ENCODE results near the gene DCAF4L1.

DCAF4L1 gene

DNA sequence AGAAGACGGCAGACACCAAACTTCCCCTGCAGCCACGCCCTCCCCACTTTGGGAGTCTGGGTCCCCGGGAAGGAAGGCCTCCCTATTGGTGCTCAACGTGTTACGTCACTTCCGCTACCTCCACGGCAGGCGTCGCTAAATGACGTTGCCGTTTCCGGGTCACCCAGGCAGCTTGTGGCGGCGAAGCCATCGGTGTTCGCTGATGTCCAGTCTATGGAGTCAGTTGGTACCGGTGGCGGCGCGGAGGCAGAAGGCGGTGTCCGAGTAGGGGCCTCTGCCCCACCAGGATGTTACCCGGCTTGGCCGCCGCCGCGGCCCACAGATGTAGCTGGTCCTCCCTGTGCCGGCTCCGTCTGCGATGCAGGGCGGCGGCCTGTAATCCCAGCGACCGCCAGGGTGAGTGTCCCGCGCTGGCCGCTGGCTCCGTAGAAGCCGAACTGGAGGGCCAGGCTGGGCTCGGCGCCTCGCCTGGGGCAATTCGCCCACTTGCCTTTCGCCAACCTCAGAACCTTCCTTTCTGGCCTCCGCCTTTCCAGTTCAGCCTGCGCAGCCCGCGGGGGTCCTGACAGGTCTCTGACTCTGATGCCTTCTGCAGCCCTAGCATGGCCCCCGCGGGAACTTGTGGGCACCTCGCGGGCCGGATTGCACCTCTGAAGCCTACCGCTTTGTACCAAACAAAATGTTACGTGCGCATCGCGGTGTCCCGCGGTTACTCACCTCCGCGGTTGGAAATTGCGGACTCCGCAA, 9.0 kb downstream of the DCAF4L1 start, which contains the start of gene SLC30A9:
Gene SLC30A9, plus strand, starts transcription at position 166 of the 747 bp plus-strand sequence. Its CDS starts 122 bp downstream, at position 288.
- DNase-seq, result peak; percentile 92 to 93

DNA sequence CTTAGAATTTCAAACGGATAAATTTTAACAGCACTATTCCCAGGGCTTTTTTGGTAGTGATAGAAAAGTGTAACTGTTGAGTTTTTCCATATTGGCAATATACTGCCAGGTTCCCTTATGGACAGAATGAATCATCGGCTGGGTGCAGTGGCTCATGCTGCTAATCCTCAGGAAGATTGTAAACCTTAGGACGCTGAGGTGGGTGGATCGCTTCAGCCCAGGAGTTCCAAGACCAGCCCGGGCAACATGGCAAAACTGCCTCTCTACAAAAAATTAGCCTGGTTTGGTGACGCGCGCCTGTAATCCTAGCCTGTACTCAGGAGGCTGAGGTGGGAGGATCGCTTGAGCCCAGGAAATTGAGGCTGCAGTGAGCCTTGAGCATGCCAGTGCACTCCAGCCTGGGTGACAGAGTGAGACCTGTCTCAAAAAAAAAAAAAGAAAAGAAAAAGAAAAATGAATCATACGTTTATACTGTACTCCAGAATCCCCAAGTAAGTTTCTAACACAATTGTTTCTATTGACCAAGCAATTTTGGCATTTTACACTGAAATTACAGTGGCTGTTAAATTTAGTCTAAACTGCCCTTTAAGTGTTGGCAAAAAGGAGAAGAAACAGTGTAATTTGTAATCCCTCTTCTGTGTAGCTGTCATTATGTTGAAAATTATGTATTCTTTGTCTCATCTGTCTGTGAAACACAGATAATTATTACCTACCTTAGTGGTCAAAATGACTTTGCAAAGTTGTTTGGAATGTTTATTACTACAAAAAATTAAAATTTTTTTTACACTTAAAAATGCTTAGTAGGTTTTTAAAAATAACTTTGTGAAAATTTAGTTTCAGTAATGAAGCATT, 10.6 kb downstream of the DCAF4L1 start:
- DNase-seq, result no peak

GRCh38 chr4:41992967-41993857, 11.7 kb downstream of the DCAF4L1 start:
- no peak for DNase-seq

DNA sequence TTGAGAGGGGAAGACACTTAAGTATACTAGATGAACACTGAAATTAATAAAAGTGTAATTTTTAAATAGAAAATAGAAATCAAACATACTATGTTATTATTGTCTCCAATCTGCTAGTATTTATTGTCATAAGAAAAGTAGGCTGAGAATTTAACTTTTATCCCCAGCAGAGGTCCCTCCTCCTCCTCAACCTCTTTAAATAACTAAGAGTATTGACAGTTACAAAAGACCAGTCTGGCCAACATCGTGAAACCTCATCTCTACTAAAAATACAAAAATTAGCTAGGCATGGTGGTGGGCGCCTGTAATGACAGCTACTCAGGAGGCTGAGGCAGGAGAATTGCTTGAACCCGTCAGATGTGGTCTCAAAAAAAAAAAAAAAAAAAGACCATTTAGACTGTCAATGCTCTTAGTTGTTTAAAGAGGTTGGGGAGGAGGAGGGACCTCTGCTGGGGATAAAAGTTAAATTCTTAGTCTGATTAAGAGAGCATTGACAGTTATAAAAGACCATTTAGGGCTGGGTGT, 13.0 kb downstream of the DCAF4L1 start:
- peak; percentile 30 to 32 for DNase-seq

DNA sequence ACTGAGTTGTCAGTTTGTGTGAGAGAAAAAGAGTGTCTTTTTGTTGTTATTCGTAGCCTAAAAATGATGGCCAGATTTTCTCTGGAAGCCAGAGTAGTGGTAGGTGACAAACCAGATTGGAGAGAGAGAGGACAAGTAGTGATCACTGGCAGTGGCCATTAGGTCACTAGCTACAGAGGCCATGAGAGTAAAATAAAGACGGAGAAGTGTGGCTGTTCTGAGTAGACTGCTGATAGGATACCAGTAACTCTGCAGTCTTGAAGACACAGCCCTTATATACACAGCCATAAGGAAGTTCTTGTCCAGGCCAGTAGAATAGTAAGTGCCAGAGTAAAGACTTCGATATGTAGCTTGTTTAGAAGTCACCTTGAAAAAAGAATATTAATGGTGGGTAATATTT, 16.5 kb downstream of the DCAF4L1 start:
- no peak for DNase-seq

- DNase-seq, result no peak
Measured at GRCh38 chr4:41999321-41999720, 17.8 kb downstream of the DCAF4L1 start.

- DNase-seq, result no peak
Measured at GRCh38 chr4:42008011-42008786, 26.6 kb downstream of the DCAF4L1 start.

DNA sequence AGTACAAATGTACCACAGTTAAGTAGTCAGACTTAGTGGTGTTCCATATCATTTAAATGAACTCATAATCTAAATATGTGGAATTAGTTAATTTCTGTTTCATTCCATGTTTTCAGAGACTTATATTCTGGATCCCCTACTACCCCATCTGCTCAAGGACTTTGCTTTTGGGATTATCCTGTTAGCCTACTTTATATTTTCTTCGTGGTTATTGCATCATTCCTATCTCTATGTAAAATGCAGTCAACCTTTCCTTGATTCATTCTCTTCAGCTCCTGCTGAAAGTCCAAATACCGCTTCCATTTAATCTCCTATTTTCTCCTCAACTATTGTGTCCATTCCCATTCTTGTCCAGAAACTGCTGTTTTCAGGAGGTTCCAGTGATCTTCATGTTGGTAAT, 33.9 kb downstream of the DCAF4L1 start:
- no peak for DNase-seq

DNA sequence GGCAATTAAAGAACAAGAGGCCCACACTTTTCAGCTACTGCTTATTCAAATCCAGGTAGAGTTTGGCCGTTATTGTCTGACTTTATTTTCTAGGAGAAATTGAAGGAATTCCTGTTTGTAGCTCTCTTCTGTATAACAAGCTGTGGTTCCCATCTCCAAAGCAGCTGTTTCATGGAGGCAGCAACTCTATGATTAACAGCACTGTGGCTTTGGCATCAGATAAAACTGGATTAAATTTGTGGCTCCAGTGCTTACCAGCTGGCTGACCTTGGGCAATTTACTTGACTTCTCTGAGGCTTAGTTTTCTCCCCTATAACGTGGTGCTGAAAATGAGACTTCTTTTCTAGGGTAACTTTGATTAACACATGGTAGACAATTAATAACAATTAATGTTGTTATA, 36.9 kb downstream of the DCAF4L1 start:
- DNase-seq, result no peak
